PC-9 (cell line): ENCODE measurements around the gene SCYGR8. TPM values are rescaled to one million over a fixed set of nuclear protein-coding genes. Genes with fewer than 3 reads are reported as not detected.

Experiments used
- BruUV-seq: library from RNA; stranded (reverse); fragments of 400-500 nt; replicated peaks from 2 replicates; lab custom pipeline; 2021; lab: Mats Ljungman, UMichigan
- CTCF ChIA-PET: fragments of 300-600 bp; sonication (Branson Sonifier 250); formaldehyde crosslinking; loops from one replicate; lab custom pipeline; 2022; ENCODE audit warnings: antibody characterized with exemption; lab: Charles Lee
- POLR2A ChIA-PET: fragments of 300-600 bp; sonication (Branson Sonifier 250); formaldehyde crosslinking; loops from one replicate; lab custom pipeline; 2022; ENCODE audit warnings: antibody characterized with exemption; ENCODE audit not compliant: unreplicated experiment; lab: Charles Lee
- DNase-seq, 2 experiments: peaks; one replicate each; pipeline versions ENCODE4 v3.0.0 to v3.0.0-alpha.2; 2015 to 2022; ENCODE audit warnings: mixed read lengths in 1 of 2
- H2AFZ ChIP-seq: fragments of 200-600 bp; sonication (generic); 2 replicates; pipeline ENCODE4 v1.8.1; 2017; ENCODE audit warnings: antibody characterized with exemption
- H3F3A ChIP-seq: fragments of 200-600 bp; sonication (generic); 2 replicates; pipeline ENCODE4 v1.8.1; 2017; ENCODE audit warnings: antibody characterized with exemption, mild to moderate bottlenecking, low read depth; ENCODE audit not compliant: insufficient read depth
- H3K27ac ChIP-seq: fragments of 200-600 bp; sonication (generic); 2 replicates; pipeline ENCODE4 v1.6.1; 2016; ENCODE audit warnings: mixed run types
- H3K27me3 ChIP-seq: fragments of 200-600 bp; sonication (generic); 2 replicates; pipeline ENCODE4 v1.6.1; 2016; ENCODE audit warnings: low read depth, mixed run types; ENCODE audit not compliant: insufficient read depth
- H3K36me3 ChIP-seq: fragments of 200-600 bp; sonication (generic); 2 replicates; pipeline ENCODE4 v1.6.1; 2016; ENCODE audit warnings: low read depth, mixed run types
- H3K4me1 ChIP-seq: fragments of 200-600 bp; sonication (generic); replicated peaks from 2 replicates; pipeline ENCODE4 v1.6.1; 2016; ENCODE audit warnings: mixed run types; ENCODE audit not compliant: insufficient read depth
- H3K4me2 ChIP-seq: fragments of 200-600 bp; sonication (generic); 2 replicates; pipeline ENCODE4 v1.6.1; 2017; ENCODE audit warnings: mixed run types
- H3K4me3 ChIP-seq: fragments of 200-600 bp; sonication (generic); 2 replicates; pipeline ENCODE4 v1.6.1; 2016; ENCODE audit warnings: mixed run types
- H3K79me2 ChIP-seq: fragments of 200-600 bp; sonication (generic); 2 replicates; pipeline ENCODE4 v1.6.1; 2017; ENCODE audit warnings: low read depth, mixed run types
- H3K9me2 ChIP-seq: fragments of 200-600 bp; sonication (generic); 2 replicates; pipeline ENCODE4 v1.8.1; 2017; ENCODE audit warnings: mild to moderate bottlenecking; ENCODE audit not compliant: insufficient read depth
- H3K9me3 ChIP-seq: fragments of 200-600 bp; sonication (generic); 2 replicates; pipeline ENCODE4 v1.8.1; 2016; ENCODE audit warnings: low read depth; ENCODE audit not compliant: insufficient read depth
- H4K20me1 ChIP-seq: fragments of 200-600 bp; sonication (generic); 2 replicates; pipeline ENCODE4 v1.8.1; 2017; ENCODE audit not compliant: insufficient read depth
- EZH2 ChIP-seq: fragments of 200-600 bp; sonication (generic); IDR thresholded peaks from 2 replicates; pipeline ENCODE4 v1.8.0; 2017; ENCODE audit warnings: antibody characterized with exemption, low read depth
- intact Hi-C: fragments of 100-400 bp; cut with micrococcal nuclease; formaldehyde crosslinking; loops from one replicate; pipeline ENCODE4 v1.10.0; 2022; ENCODE audit not compliant: unreplicated experiment
- total RNA-seq: library from RNA; stranded (reverse); gene quantifications from 2 replicates; pipeline ENCODE4 v1.2.3, GENCODE V29; 2021
- TF ChIP-seq, protein P1 (sequence below): fragments of 200-600 bp; sonication (generic); conservative IDR thresholded peaks from 2 replicates; pipeline ENCODE4 v1.6.1; 2017; ENCODE audit warnings: mixed run types, antibody characterized with exemption, mild to moderate bottlenecking, moderate library complexity

Gene SCYGR8
- total RNA-seq, 1 experiment from 2014 or later = not detected

DNA sequence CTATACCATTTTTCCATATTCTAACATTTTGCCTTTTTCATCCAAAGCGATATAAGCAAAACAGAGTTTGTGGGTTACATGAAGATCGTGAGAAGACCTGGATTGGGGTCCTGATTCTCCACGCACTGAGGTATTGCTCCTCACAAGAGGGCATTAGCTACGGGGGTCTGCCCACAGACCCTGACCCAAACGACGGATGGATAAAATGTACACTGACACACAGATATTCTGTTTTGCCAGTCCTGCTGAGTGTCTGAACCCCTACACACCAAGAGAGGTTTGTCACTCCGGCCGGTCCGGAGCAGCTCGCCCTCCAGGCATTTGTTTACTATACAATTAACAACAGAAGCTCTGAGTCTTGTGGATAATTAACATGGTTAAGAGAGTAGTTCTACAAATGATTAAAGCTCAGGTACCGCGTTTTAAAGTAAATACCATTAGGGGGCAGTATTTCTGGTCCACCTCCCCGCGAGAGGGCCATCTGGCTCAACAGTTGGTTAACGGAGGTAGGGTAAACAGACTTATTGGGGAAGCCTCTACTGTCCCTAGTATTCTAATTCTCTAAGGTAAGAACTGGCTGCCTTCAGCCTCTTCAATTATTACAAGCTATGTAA lies 28.4 kb downstream of the SCYGR8 start:
- H3K27ac ChIP-seq = no peak overlapping the region
- no peaks in the 10 kb centered on the region for H3K36me3 ChIP-seq
- CTCF ChIA-PET = interaction anchor here (0.6 kb wide), 1 partner anchor 1533 kb away, joined by 4 read pairs; no protein-coding TSS in a partner anchor
- no peaks in the 10 kb centered on the region for H3K27me3 ChIP-seq
- H3K4me1 ChIP-seq = no peaks in the 10 kb centered on the region
- H3K4me3 ChIP-seq = no peak overlapping the region
- intact Hi-C loops = no loop called here
- no peaks in the 10 kb centered on the region for H3K9me3 ChIP-seq
- DNase-seq = no peak
- POLR2A ChIA-PET = no interaction called here
- no peaks in the 10 kb centered on the region for H3K79me2 ChIP-seq
- no peak overlapping the region for H3K4me2 ChIP-seq
- TF ChIP-seq EZH2 = no peak
- TF ChIP-seq, protein P1, sequence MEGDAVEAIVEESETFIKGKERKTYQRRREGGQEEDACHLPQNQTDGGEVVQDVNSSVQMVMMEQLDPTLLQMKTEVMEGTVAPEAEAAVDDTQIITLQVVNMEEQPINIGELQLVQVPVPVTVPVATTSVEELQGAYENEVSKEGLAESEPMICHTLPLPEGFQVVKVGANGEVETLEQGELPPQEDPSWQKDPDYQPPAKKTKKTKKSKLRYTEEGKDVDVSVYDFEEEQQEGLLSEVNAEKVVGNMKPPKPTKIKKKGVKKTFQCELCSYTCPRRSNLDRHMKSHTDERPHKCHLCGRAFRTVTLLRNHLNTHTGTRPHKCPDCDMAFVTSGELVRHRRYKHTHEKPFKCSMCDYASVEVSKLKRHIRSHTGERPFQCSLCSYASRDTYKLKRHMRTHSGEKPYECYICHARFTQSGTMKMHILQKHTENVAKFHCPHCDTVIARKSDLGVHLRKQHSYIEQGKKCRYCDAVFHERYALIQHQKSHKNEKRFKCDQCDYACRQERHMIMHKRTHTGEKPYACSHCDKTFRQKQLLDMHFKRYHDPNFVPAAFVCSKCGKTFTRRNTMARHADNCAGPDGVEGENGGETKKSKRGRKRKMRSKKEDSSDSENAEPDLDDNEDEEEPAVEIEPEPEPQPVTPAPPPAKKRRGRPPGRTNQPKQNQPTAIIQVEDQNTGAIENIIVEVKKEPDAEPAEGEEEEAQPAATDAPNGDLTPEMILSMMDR = no peak
- no peaks in the 10 kb centered on the region for H3K9me2 ChIP-seq
- BruUV-seq = no TSS peak
- no peaks in the 10 kb centered on the region for H4K20me1 ChIP-seq
- H2AFZ ChIP-seq = no peak overlapping the region
- H3F3A ChIP-seq = no peaks in the 10 kb centered on the region

DNA sequence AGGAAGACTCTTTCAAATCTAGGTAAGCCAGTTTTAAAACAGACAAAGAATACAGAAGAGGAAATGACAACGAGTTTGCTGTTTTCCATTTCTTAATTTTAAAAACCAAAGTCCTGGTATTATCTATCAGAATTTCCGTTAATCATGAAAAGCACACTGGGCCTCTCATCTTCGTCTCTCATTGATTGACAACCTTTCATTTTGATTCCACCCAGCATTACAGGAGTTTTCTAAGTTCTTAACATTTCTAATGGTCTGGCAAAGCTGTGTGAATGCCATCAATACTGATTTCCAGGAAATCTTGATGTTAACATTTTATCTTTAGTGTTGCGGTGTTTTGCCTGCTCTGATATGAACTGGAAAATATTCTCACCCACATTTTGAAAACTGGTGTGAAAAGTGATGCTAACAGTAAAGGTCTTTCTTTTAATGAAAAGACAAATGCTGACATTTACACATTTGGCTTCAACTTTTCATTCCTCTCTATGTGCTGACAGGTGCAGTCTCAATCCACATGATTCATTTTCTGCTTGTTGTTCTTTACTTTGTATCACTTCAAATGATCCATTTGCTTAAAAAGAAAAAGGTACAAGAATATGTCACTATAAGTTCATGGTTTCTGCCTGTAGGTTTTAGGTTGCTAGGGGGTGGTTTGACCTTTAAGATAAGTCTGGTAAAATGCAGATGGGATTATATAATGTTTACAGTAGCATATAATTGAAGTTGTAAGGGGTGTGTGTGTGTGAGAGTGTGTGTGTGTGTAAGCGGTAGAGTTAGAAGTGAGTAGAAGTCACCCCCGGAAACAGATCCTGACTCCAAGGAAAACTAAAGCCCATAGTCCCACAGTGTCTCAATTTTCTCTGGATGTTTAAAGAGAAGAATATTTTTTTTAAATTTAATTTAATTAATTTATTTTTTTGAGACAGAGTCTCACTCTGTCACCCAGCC lies 29.5 kb downstream of the SCYGR8 start:
- no TSS peak for BruUV-seq
- no peaks in the 10 kb centered on the region for H4K20me1 ChIP-seq
- no peaks in the 10 kb centered on the region for H3K9me2 ChIP-seq
- H3K9me3 ChIP-seq = no peaks in the 10 kb centered on the region
- no peak for DNase-seq
- intact Hi-C loops = no loop called here
- no peak overlapping the region for H3K27ac ChIP-seq
- CTCF ChIA-PET = interaction anchor here (0.6 kb wide), 1 partner anchor 1532 kb away, joined by 4 read pairs; no protein-coding TSS in a partner anchor
- no peak overlapping the region for H3K4me2 ChIP-seq
- TF ChIP-seq, protein P1 = no peak
- no peak for TF ChIP-seq EZH2
- H3K27me3 ChIP-seq = no peaks in the 10 kb centered on the region
- no peaks in the 10 kb centered on the region for H3K36me3 ChIP-seq
- no peaks in the 10 kb centered on the region for H3F3A ChIP-seq
- POLR2A ChIA-PET = no interaction called here
- no peak overlapping the region for H2AFZ ChIP-seq
- no peaks in the 10 kb centered on the region for H3K4me1 ChIP-seq
- H3K79me2 ChIP-seq = no peaks in the 10 kb centered on the region
- H3K4me3 ChIP-seq = no peak overlapping the region

DNA sequence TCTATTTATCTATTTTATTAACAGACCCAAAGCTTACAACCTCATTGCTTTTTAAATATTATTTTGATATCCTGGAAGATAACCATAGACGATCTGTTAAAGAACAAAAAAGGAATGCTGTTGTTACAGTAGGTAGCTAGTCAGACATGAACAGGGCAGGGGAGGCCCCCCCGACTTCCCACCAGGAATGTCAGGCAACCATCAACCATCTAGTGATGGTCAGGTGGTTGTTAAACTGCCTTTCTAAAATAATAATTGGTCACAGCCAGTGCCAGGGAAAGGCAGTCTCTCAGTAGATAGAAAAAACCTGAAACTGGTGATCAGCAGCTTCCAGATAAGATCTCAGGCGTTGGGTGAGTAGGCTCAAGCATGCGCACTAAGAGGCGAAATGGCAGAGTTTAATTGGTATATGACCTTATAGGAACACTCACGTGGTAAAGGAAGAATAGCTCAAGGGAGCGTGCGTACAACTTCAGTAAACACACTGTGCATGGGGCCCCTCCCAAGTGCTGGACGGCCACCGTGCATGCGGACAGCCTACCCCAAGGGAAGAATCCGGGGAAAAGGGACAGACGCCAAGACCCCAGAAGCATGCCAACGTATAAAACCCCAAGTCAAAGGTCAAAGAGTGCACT lies 35.4 kb downstream of the SCYGR8 start:
- Histone ChIP-seq H3K9me3 (peaks cover 4% of the 10 kb centered on the region; the same call in 1 of the 2 replicates), H3K9me2 (no peaks in the 10 kb centered on the region), H3K79me2 (no peaks in the 10 kb centered on the region), H3K27me3 (no peaks in the 10 kb centered on the region), H3K27ac (no peak overlapping the region), H3K4me1 (no peaks in the 10 kb centered on the region), H3K4me3 (no peak overlapping the region), H3F3A (no peaks in the 10 kb centered on the region), H2AFZ (no peak overlapping the region), H3K4me2 (no peak overlapping the region), H4K20me1 (no peaks in the 10 kb centered on the region), H3K36me3 (no peaks in the 10 kb centered on the region)
- CTCF ChIA-PET = interaction anchor here (0.6 kb wide), 2 partner anchors 38 to 310 kb away, joined by 3 to 14 read pairs; no protein-coding TSS in a partner anchor
- TF ChIP-seq EZH2 = no peak
- TF ChIP-seq, protein P1 = no peak
- intact Hi-C loops = no loop called here
- peak in 1 of 2 experiments; percentile 7 for DNase-seq
- BruUV-seq = no TSS peak
- POLR2A ChIA-PET = no interaction called here
